Mesenchymal stem cell (in vitro differentiated cells and primary cell): ENCODE results near the gene TMX1.
A peak's percentile ranks its signal among the peaks of the same experiment; 100 is the strongest.

Experiments used
- DNase-seq: peaks from one replicate; pipeline ENCODE4 v3.0.0-alpha.2; 2013
- H2AFZ ChIP-seq: one replicate; pipeline ENCODE4 v1.6.1; 2013; ENCODE audit warnings: low read depth, mild to moderate bottlenecking, control low read depth, inconsistent platforms, low read length, moderate library complexity
- H2AK5ac ChIP-seq: 2 replicates; pipeline ENCODE4 v1.6.1; 2013; ENCODE audit warnings: low read length, moderate library complexity, mild to moderate bottlenecking, inconsistent platforms; ENCODE audit not compliant: severe bottlenecking
- H2BK120ac ChIP-seq: one replicate; pipeline ENCODE4 v1.6.1; 2013; ENCODE audit warnings: low read depth, mild to moderate bottlenecking, inconsistent platforms, low read length, moderate library complexity
- H2BK12ac ChIP-seq, 2 experiments: one replicate each; pipeline ENCODE4 v1.6.1; 2013; ENCODE audit warnings: inconsistent platforms in 2 of 2, low read length in 2 of 2, mild to moderate bottlenecking in 2 of 2, moderate library complexity in 2 of 2, control low read depth in 1 of 2
- H2BK15ac ChIP-seq: one replicate; pipeline ENCODE4 v1.6.1; 2013; ENCODE audit warnings: mild to moderate bottlenecking, low read depth, inconsistent platforms; ENCODE audit not compliant: poor library complexity, severe bottlenecking
- H2BK5ac ChIP-seq: 2 replicates; pipeline ENCODE4 v1.6.1; 2013; ENCODE audit warnings: low read depth, mild to moderate bottlenecking, low read length, control low read depth, inconsistent platforms; ENCODE audit not compliant: poor library complexity, severe bottlenecking
- H3K14ac ChIP-seq, 2 experiments: one replicate each; pipeline ENCODE4 v1.6.1; 2013; ENCODE audit warnings: inconsistent platforms in 2 of 2, low read length in 2 of 2, control low read depth in 1 of 2, mild to moderate bottlenecking in 1 of 2, moderate library complexity in 1 of 2
- H3K18ac ChIP-seq, 2 experiments: one replicate each; pipeline ENCODE4 v1.6.1; 2013; ENCODE audit warnings: inconsistent platforms in 2 of 2, low read length in 2 of 2, control low read depth in 1 of 2, low read depth in 1 of 2, mild to moderate bottlenecking in 1 of 2
- H3K23ac ChIP-seq, 2 experiments: one replicate each; pipeline ENCODE4 v1.6.1; 2013; ENCODE audit warnings: inconsistent platforms in 2 of 2, low read length in 2 of 2, mild to moderate bottlenecking in 2 of 2, moderate library complexity in 2 of 2, control low read depth in 1 of 2
- H3K27ac ChIP-seq: 2 replicates; pipeline ENCODE4 v1.5.1; 2013; ENCODE audit warnings: mild to moderate bottlenecking, moderate library complexity, low read length, control low read depth, inconsistent platforms; ENCODE audit not compliant: poor library complexity, severe bottlenecking
- H3K27me3 ChIP-seq, 2 experiments: 2 replicates each; pipeline versions ENCODE4 v1.6.1 to v1.7.0; 2013; ENCODE audit warnings: low read length in 2 of 2, mild to moderate bottlenecking in 2 of 2, moderate library complexity in 2 of 2, control low read depth in 1 of 2, inconsistent platforms in 1 of 2; ENCODE audit not compliant: control insufficient read depth in 1 of 2, insufficient read depth in 1 of 2
- H3K36me3 ChIP-seq, 2 experiments: 2 replicates each; pipeline versions ENCODE4 v1.6.1 to v1.7.0; 2013; ENCODE audit warnings: low read length in 2 of 2, control low read depth in 1 of 2, inconsistent platforms in 1 of 2, low read depth in 1 of 2, mild to moderate bottlenecking in 1 of 2; ENCODE audit not compliant: insufficient read depth in 2 of 2, control insufficient read depth in 1 of 2
- H3K4ac ChIP-seq, 2 experiments: one replicate each; pipeline ENCODE4 v1.6.1; 2013; ENCODE audit warnings: inconsistent platforms in 2 of 2, low read length in 2 of 2, mild to moderate bottlenecking in 2 of 2, moderate library complexity in 2 of 2, control low read depth in 1 of 2, low read depth in 1 of 2
- H3K4me1 ChIP-seq: 2 replicates; pipeline ENCODE4 v1.6.1; 2013; ENCODE audit warnings: low read depth, low read length, control low read depth; ENCODE audit not compliant: control insufficient read depth, insufficient read depth
- H3K4me2 ChIP-seq: 2 replicates; pipeline ENCODE4 v1.6.1; 2013; ENCODE audit warnings: low read length, mild to moderate bottlenecking, inconsistent platforms; ENCODE audit not compliant: poor library complexity, severe bottlenecking
- H3K4me3 ChIP-seq, 2 experiments: 2 replicates each; pipeline versions ENCODE4 v1.5.1 to v1.7.0; 2013; ENCODE audit warnings: low read length in 2 of 2, mild to moderate bottlenecking in 2 of 2, control low read depth in 1 of 2, low read depth in 1 of 2; ENCODE audit not compliant: insufficient read depth in 1 of 2
- H3K79me1 ChIP-seq: replicated peaks from 2 replicates; pipeline ENCODE4 v1.6.1; 2013; ENCODE audit warnings: mild to moderate bottlenecking, control low read depth, low read length, inconsistent platforms; ENCODE audit not compliant: poor library complexity, severe bottlenecking
- H3K9ac ChIP-seq: 2 replicates; pipeline ENCODE4 v1.7.0; 2013; ENCODE audit warnings: mild to moderate bottlenecking, low read length, moderate library complexity
- H3K9me3 ChIP-seq: 2 replicates; pipeline ENCODE4 v1.7.0; 2013; ENCODE audit warnings: mild to moderate bottlenecking, low read length; ENCODE audit not compliant: control insufficient read depth
- H4K8ac ChIP-seq: one replicate; pipeline ENCODE4 v1.6.1; 2013; ENCODE audit warnings: inconsistent platforms, mild to moderate bottlenecking, low read length, moderate library complexity
- H4K91ac ChIP-seq: one replicate; pipeline ENCODE4 v1.6.1; 2013; ENCODE audit warnings: mild to moderate bottlenecking, low read length, inconsistent platforms
- WGBS: methylation state at CpG from one replicate; pipeline ENCODE4 v1.1.7; 2013; ENCODE audit warnings: mixed read lengths; 5-methylcytosine and 5-hydroxymethylcytosine counted together

Gene TMX1

DNA sequence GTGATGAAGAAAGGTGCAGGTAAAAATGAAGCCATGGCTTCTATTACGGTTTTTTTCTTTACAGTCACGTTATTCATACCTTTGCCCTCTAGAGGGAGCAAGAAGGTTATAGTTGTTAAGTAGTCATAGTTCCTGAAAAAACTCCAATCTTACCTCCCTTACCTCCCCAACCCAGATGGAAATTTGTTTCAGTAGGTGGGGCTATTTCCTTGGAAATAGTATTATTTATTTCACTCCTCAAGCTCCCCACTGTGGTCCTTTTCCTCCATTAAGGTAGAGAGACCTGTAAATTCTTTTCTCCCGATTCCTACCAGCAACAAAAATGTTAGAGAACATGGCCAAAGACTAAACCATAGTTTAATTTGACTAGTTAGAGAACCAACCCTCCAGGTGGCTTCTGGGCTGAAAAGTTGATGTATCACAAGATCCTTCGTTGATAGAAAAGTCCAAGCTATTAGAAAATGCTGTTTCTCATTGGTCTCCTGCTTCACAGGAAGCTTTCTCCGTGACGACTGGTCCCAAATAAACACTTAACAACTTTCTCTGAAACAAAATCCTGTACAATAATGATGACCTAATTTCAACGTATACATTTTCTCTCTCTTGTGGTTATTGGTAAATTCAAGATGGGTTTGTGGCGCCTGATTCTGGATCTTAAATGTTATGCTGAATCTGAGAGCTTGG is 43.5 kb downstream of the TMX1 start:
- DNase-seq, result peak; percentile 91

DNA sequence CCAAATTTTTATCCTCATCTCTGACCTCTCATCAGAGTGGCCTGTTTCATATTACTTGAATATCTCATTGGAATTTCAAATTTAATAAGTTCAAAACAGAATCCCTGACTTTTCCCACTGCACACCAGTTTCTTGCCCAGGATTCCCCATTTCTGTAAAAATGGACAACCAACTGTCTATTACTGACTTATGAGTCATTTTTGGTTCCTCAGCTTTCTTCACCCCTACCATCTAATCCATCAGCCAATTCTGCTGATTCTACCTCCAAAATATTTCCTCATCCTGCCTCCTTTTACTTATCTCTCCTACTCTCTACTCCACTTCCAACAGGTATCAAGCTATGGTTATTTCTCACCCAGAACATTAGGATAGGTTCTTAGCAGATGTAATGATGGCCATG is 44.2 kb downstream of the TMX1 start:
- no peak overlapping the region for H3K4me2 ChIP-seq
- no peaks in the 10 kb centered on the region for H3K27me3 ChIP-seq
- H3K27ac ChIP-seq, result no peak overlapping the region
- no peak overlapping the region for H3K14ac ChIP-seq
- H3K9me3 ChIP-seq, result no peaks in the 10 kb centered on the region
- no peak overlapping the region for H2BK5ac ChIP-seq
- no peak overlapping the region for H2BK12ac ChIP-seq
- no peaks in the 10 kb centered on the region for H3K36me3 ChIP-seq
- no peak overlapping the region for H3K4ac ChIP-seq
- no peak overlapping the region for H4K8ac ChIP-seq
- no peak overlapping the region for H2BK15ac ChIP-seq
- peak overlapping the region; percentile 68 for H2BK120ac ChIP-seq
- peak overlapping the region in 1 of 2 experiments; percentile 66 for H3K18ac ChIP-seq
- no peaks in the 10 kb centered on the region for H3K4me1 ChIP-seq
- no peak for DNase-seq
- no peaks in the 10 kb centered on the region for H3K79me1 ChIP-seq
- peak overlapping the region; percentile 90 for H2AK5ac ChIP-seq
- no peak overlapping the region for H3K23ac ChIP-seq
- no peak overlapping the region for H4K91ac ChIP-seq
- peak overlapping the region; percentile 59 for H3K9ac ChIP-seq
- no peak overlapping the region for H3K4me3 ChIP-seq
- H2AFZ ChIP-seq, result no peak overlapping the region

More for the DNA sequence above, 43.5 kb downstream of the TMX1 start:
- no peaks in the 10 kb centered on the region for H3K4me1 ChIP-seq
- no peak overlapping the region for H4K8ac ChIP-seq
- peak overlapping the region in 1 of 2 experiments; percentile 41 for H3K14ac ChIP-seq
- H3K23ac ChIP-seq, result no peak overlapping the region
- no peak overlapping the region for H2BK12ac ChIP-seq
- no peaks in the 10 kb centered on the region for H3K79me1 ChIP-seq
- H3K9ac ChIP-seq, result peak overlapping the region; percentile 59
- H2AK5ac ChIP-seq, result peak overlapping the region; percentile 90
- WGBS, result 72% methylated on average over 4 of the region's 8 CpGs
- no peak overlapping the region for H3K27ac ChIP-seq
- peak overlapping the region; percentile 42 for H3K4me2 ChIP-seq
- H3K4ac ChIP-seq, result peak overlapping the region in 1 of 2 experiments; percentile 47
- no peak overlapping the region for H4K91ac ChIP-seq
- no peak overlapping the region for H3K4me3 ChIP-seq
- H2BK5ac ChIP-seq, result no peak overlapping the region
- no peaks in the 10 kb centered on the region for H3K27me3 ChIP-seq
- H3K36me3 ChIP-seq, result no peaks in the 10 kb centered on the region
- H3K18ac ChIP-seq, result peak overlapping the region in 1 of 2 experiments; percentile 66
- no peaks in the 10 kb centered on the region for H3K9me3 ChIP-seq
- no peak overlapping the region for H2BK15ac ChIP-seq
- no peak overlapping the region for H2AFZ ChIP-seq
- H2BK120ac ChIP-seq, result peak overlapping the region; percentile 68

DNA sequence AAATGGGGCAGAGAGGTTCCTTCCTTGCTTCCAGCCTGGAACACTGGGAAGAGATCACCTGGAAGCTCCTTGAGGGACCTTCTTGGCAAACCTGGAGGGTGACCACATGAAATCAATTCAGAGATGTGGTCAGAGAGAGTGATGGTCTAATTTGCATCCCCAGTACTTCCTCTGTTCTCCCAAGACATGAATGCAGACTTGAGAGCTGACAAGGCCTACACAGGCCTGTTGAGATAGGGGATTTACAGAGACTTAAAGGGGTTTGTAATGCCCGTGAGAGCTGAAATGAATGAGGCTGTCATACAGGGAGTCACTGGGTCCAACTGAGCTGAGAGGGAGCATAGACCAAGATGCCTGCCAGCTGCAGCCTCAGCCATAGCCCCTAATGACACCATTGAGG is 45.1 kb downstream of the TMX1 start:
- 85% methylated on average over 1 of the region's 1 CpG for WGBS
- no peaks in the 10 kb centered on the region for H3K4me1 ChIP-seq
- H3K14ac ChIP-seq, result peak overlapping the region in 1 of 2 experiments; percentile 75

DNA sequence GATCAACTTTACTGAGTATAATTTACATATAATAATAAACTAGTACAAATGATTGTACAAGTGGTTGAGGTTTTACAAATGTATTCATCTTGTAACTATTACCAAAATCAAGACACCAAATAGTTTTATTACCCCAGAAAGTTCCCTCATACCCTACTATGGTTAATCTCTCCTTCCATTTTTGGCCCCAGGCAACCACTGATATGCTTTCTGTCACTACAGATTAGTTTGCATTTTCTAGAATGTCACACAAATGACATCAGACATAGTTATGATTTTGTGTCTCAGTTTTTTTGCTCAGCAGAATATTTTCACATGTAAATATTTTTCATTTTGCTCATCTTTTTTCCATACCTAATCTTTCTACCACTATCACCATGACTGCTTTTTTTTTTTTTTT is 49.1 kb downstream of the TMX1 start:
- Histone ChIP-seq H2AFZ (no peak overlapping the region), H2BK12ac (no peak overlapping the region), H3K23ac (no peak overlapping the region), H3K4ac (no peak overlapping the region), H3K4me3 (no peak overlapping the region), H3K9ac (no peak overlapping the region), H3K27me3 (no peaks in the 10 kb centered on the region), H2BK120ac (no peak overlapping the region), H4K91ac (no peak overlapping the region), H2BK5ac (no peak overlapping the region), H3K9me3 (no peaks in the 10 kb centered on the region), H2AK5ac (no peak overlapping the region), H3K18ac (no peak overlapping the region), H3K4me2 (no peak overlapping the region), H3K14ac (no peak overlapping the region), H3K27ac (no peak overlapping the region), H3K36me3 (no peaks in the 10 kb centered on the region), H3K79me1 (no peaks in the 10 kb centered on the region), H2BK15ac (no peak overlapping the region), H4K8ac (no peak overlapping the region), H3K4me1 (peaks cover 3% of the 10 kb centered on the region)
- DNase-seq, result no peak

More for the DNA sequence above, 45.1 kb downstream of the TMX1 start:
- Histone ChIP-seq H2BK15ac (no peak overlapping the region), H4K8ac (no peak overlapping the region), H3K4me3 (no peak overlapping the region), H3K9ac (no peak overlapping the region), H3K18ac (peak overlapping the region; percentile 19 to 74), H3K79me1 (no peaks in the 10 kb centered on the region), H3K23ac (peak overlapping the region in 1 of 2 experiments; percentile 40), H3K27me3 (no peaks in the 10 kb centered on the region), H4K91ac (peak overlapping the region; percentile 8), H3K9me3 (no peaks in the 10 kb centered on the region), H2BK12ac (peak overlapping the region; percentile 6 to 94), H2AK5ac (peak overlapping the region; percentile 91), H3K27ac (no peak overlapping the region), H3K36me3 (no peaks in the 10 kb centered on the region), H2BK120ac (no peak overlapping the region), H2BK5ac (no peak overlapping the region), H3K4me2 (no peak overlapping the region), H2AFZ (no peak overlapping the region), H3K4ac (peak overlapping the region in 1 of 2 experiments; percentile 90)
- no peak for DNase-seq
